Measurements from ENCODE around the gene NGEF. TPM values are rescaled to one million over a fixed set of nuclear protein-coding genes. Genes with fewer than 3 reads are reported as not detected.

Gene NGEF
- total RNA-seq, 1 experiment from 2014 or later, result 1.9 TPM

GRCh38 chr2:232839411-232840079 lies 173.5 kb downstream of the NGEF start:
- Histone ChIP-seq H3K9ac (ENCODE audit: extremely low read depth, insufficient read length, low read length) (no peak overlapping the region), H3K4ac (ENCODE audit: low read depth, low read length) (no peak overlapping the region), H3K56ac (ENCODE audit: insufficient read length, low read depth, low read length) (no peak overlapping the region), H4K8ac (replicated peaks; ENCODE audit: insufficient read length, low read depth, low read length) (no peak overlapping the region), H3K23ac (ENCODE audit: insufficient read length, low read depth, low read length) (no peak overlapping the region), H3K4me1 (ENCODE audit: insufficient read depth, low read length) (no peaks in the 10 kb centered on the region; the same call in 1 of the 2 replicates), H3K79me2 (ENCODE audit: insufficient read depth, low read length) (no peaks in the 10 kb centered on the region), H3K27ac (ENCODE audit: insufficient read length, low read depth, low read length) (no peak overlapping the region), H2AFZ (ENCODE audit: low read length) (no peak overlapping the region), H2BK120ac (ENCODE audit: low read depth, low read length, poor library complexity, severe bottlenecking) (no peak overlapping the region), H2BK20ac (ENCODE audit: low read depth, low read length, poor library complexity, severe bottlenecking) (no peak overlapping the region), H2BK15ac (ENCODE audit: low read depth, low read length) (no peak overlapping the region), H3K79me1 (ENCODE audit: insufficient read depth, low read depth, low read length, poor library complexity, severe bottlenecking) (peaks cover 2% of the 10 kb centered on the region), H3K9me3 (ENCODE audit: control insufficient read depth, low read depth, low read length) (no peaks in the 10 kb centered on the region), H3K18ac (ENCODE audit: insufficient read length, low read depth, low read length) (no peak overlapping the region), H4K5ac (ENCODE audit: insufficient read length, low read depth, low read length) (no peak overlapping the region), H3T11ph (ENCODE audit: low read length) (no peak overlapping the region), H4K20me1 (ENCODE audit: control insufficient read depth, insufficient read depth, insufficient read length) (no peaks in the 10 kb centered on the region), H2BK5ac (ENCODE audit: insufficient read length, low read length) (no peak overlapping the region), H3K23me2 (ENCODE audit: insufficient read length, low read depth, low read length, poor library complexity, severe bottlenecking) (no peaks in the 10 kb centered on the region), H2AK5ac (ENCODE audit: insufficient read length, low read length) (no peak overlapping the region), H3K27me3 (ENCODE audit: insufficient read depth, low read length) (no peaks in the 10 kb centered on the region), H3K4me2 (ENCODE audit: insufficient read depth, insufficient read length, low read length) (no peak overlapping the region), H3K14ac (ENCODE audit: insufficient read depth, low read length) (no peak overlapping the region), H4K91ac (ENCODE audit: insufficient read length, low read depth, low read length) (no peak overlapping the region), H2BK12ac (ENCODE audit: insufficient read length, low read depth, low read length) (no peak overlapping the region)
- no peaks in the 10 kb centered on the region for H3K9me3 Mint-ChIP-seq
- no peak for DNase-seq
- no peak overlapping the region for H3K27ac Mint-ChIP-seq
- H3K27me3 Mint-ChIP-seq (ENCODE audit: low read depth), result no peaks in the 10 kb centered on the region; the same call in 1 of the 2 replicates
- WGBS (ENCODE audit: extremely low coverage, insufficient read length, low lambda C conversion rate), result no CpG with 5 or more reads among the region's 9 CpGs
- H3K4me1 Mint-ChIP-seq, result peaks cover 4 to 7% of the 10 kb centered on the region in 2 experiments; a peak in 2 of 4 replicates
- H3K36me3 Mint-ChIP-seq (ENCODE audit: insufficient read depth in 1 of 3, low read depth in 3 of 3), result peaks cover 10 to 65% (median 54%) of the 10 kb centered on the region in 3 experiments; a peak in 6 of 7 replicates
- no peak for TF ChIP-seq CTCF (conservative IDR thresholded peaks at IDR 0.05)
- no peak overlapping the region for H3K4me3 Mint-ChIP-seq

Data from H9 (cell line).